Liver (tissue), 9 donors: ENCODE data around the gene SLC6A17. TPM values are rescaled to one million over a fixed set of nuclear protein-coding genes. Genes with fewer than 3 reads are reported as not detected.

Source experiments
- DNase-seq: peaks from one replicate; pipeline ENCODE4 v3.0.0-alpha.2; 2017; ENCODE audit warnings: low spot score
- H3K27ac ChIP-seq, 2 donors: one replicate each; pipeline ENCODE4 v1.7.0; 2013; ENCODE audit warnings: inconsistent platforms in 2 of 2, low read length in 2 of 2, control low read depth in 1 of 2, low read depth in 1 of 2, mild to moderate bottlenecking in 1 of 2
- H3K27me3 ChIP-seq, 4 donors: one replicate each; pipeline versions ENCODE4 v1.6.1 to v1.7.0; 2013; ENCODE audit warnings: low read length in 3 of 4, inconsistent platforms in 1 of 4, mild to moderate bottlenecking in 1 of 4, moderate library complexity in 1 of 4; ENCODE audit not compliant: control insufficient read depth in 4 of 4, insufficient read depth in 4 of 4
- H3K36me3 ChIP-seq, 4 donors: one replicate each; pipeline versions ENCODE4 v1.6.1 to v1.7.0; 2013; ENCODE audit warnings: low read length in 3 of 4, mild to moderate bottlenecking in 3 of 4, low read depth in 1 of 4, moderate library complexity in 1 of 4; ENCODE audit not compliant: control insufficient read depth in 4 of 4, insufficient read depth in 3 of 4
- H3K4me1 ChIP-seq, 4 donors: one replicate each; pipeline versions ENCODE4 v1.6.1 to v1.7.0; 2013; ENCODE audit warnings: low read length in 3 of 4, mild to moderate bottlenecking in 3 of 4, moderate library complexity in 1 of 4; ENCODE audit not compliant: control insufficient read depth in 4 of 4, insufficient read depth in 4 of 4
- H3K4me3 ChIP-seq, 3 donors: one replicate each; pipeline versions ENCODE4 v1.6.1 to v1.7.0; 2013; ENCODE audit warnings: low read length in 3 of 3, control low read depth in 1 of 3, low read depth in 1 of 3, mild to moderate bottlenecking in 1 of 3
- H3K9ac ChIP-seq, 2 donors: one replicate each; pipeline ENCODE4 v1.7.0; 2013; ENCODE audit warnings: low read length in 2 of 2, mild to moderate bottlenecking in 2 of 2, moderate library complexity in 2 of 2, control low read depth in 1 of 2, low read depth in 1 of 2
- H3K9me3 ChIP-seq, 4 donors: one replicate each; pipeline versions ENCODE4 v1.6.1 to v1.7.0; 2013; ENCODE audit warnings: low read length in 3 of 4; ENCODE audit not compliant: control insufficient read depth in 4 of 4
- ATF3 ChIP-seq: IDR thresholded peaks from 2 replicates; pipeline ENCODE4 v1.6.1; 2016; ENCODE audit warnings: antibody characterized with exemption
- CTCF ChIP-seq: fragments of 150-350 bp; IDR thresholded peaks from 2 replicates; pipeline ENCODE4 v1.5.1; 2017; ENCODE audit warnings: improper control_type of control experiment, low read depth, low read length; ENCODE audit not compliant: missing input control
- EGR1 ChIP-seq, 2 donors: IDR thresholded peaks; 2 replicates each; pipeline ENCODE4 v1.6.1; 2016 to 2018; ENCODE audit warnings: antibody characterized with exemption in 2 of 2, low read depth in 2 of 2
- FOXA1 ChIP-seq: IDR thresholded peaks from 2 replicates; pipeline ENCODE4 v1.6.1; 2016; ENCODE audit warnings: antibody characterized with exemption
- FOXA2 ChIP-seq: IDR thresholded peaks from 2 replicates; pipeline ENCODE4 v1.6.1; 2016; ENCODE audit warnings: antibody characterized with exemption
- GABPA ChIP-seq, 2 donors: IDR thresholded peaks in 1 of 2; conservative IDR thresholded peaks in 1 of 2; 2 replicates each; pipeline ENCODE4 v1.6.1; 2016; ENCODE audit warnings: antibody characterized with exemption in 2 of 2, mild to moderate bottlenecking in 1 of 2, moderate library complexity in 1 of 2
- HNF4A ChIP-seq, 2 donors: conservative IDR thresholded peaks; 2 replicates each; pipeline ENCODE4 v1.6.1; 2016; ENCODE audit warnings: antibody characterized with exemption in 2 of 2, mild to moderate bottlenecking in 2 of 2
- HNF4G ChIP-seq: IDR thresholded peaks from 2 replicates; pipeline ENCODE4 v1.6.1; 2016; ENCODE audit warnings: antibody characterized with exemption
- JUND ChIP-seq, 2 donors: IDR thresholded peaks; 2 replicates each; pipeline ENCODE4 v1.6.1; 2016; ENCODE audit warnings: antibody characterized with exemption in 2 of 2
- MAX ChIP-seq: IDR thresholded peaks from 2 replicates; pipeline ENCODE4 v1.6.1; 2016; ENCODE audit warnings: antibody characterized with exemption
- NR2F2 ChIP-seq: IDR thresholded peaks from 2 replicates; pipeline ENCODE4 v1.6.1; 2016; ENCODE audit warnings: antibody characterized with exemption
- RAD21 ChIP-seq, 2 donors: IDR thresholded peaks; 2 replicates each; pipeline ENCODE4 v1.6.1; 2016; ENCODE audit warnings: antibody characterized with exemption in 2 of 2, mild to moderate bottlenecking in 2 of 2
- REST ChIP-seq: IDR thresholded peaks from 2 replicates; pipeline ENCODE4 v1.6.1; 2016; ENCODE audit warnings: antibody characterized with exemption, mild to moderate bottlenecking
- RXRA ChIP-seq, 2 donors: IDR thresholded peaks; 2 replicates each; pipeline ENCODE4 v1.6.1; 2017 to 2018; ENCODE audit warnings: antibody characterized with exemption in 2 of 2, mild to moderate bottlenecking in 1 of 2
- SP1 ChIP-seq: IDR thresholded peaks from 2 replicates; pipeline ENCODE4 v1.6.1; 2018; ENCODE audit warnings: antibody characterized with exemption, mild to moderate bottlenecking
- TAF1 ChIP-seq: conservative IDR thresholded peaks from 2 replicates; pipeline ENCODE4 v1.6.1; 2016; ENCODE audit warnings: antibody characterized with exemption, mild to moderate bottlenecking
- YY1 ChIP-seq: IDR thresholded peaks from 2 replicates; pipeline ENCODE4 v1.6.1; 2016; ENCODE audit warnings: antibody characterized with exemption, mild to moderate bottlenecking
- ZBTB33 ChIP-seq: IDR thresholded peaks from 2 replicates; pipeline ENCODE4 v1.6.1; 2016; ENCODE audit warnings: antibody characterized with exemption
- WGBS: extraction: QIAGEN DNeasy Blood & Tissue Kit; methylation state at CpG from one replicate; pipeline ENCODE4 v1.1.7; 2013; 5-methylcytosine and 5-hydroxymethylcytosine counted together
- polyA plus RNA-seq, 2 donors: library from polyadenylated mRNA; stranded (reverse) in 1 of 2; unstranded in 1 of 2; fragments of 200-250 nt in 1 of 2; fragments of >200 nt in 1 of 2; fragmentation: Nextera tagmentation in 1 of 2; extraction: Ambion mirVana in 1 of 2; gene quantifications; one replicate each; pipeline versions ENCODE4 v1.2.1 to v1.2.3, GENCODE V29; 2013 to 2015
- total RNA-seq, 2 donors: library from RNA; depleted of rRNA; stranded (reverse); fragments of >200 nt; gene quantifications; one replicate each; pipeline ENCODE4 v1.2.3, GENCODE V29; 2014
- donor health status: healthy.
- donor health status: healthy.
- donor health status: healthy.
- donor health status: healthy.
- donor health status: healthy.

Gene SLC6A17
- total and polyA plus RNA-seq, 4 donors: not detected

- Histone ChIP-seq H3K4me1 (no peaks in the 10 kb centered on the region), H3K27me3 (peaks cover 0 to 4% (median 0%) of the 10 kb centered on the region in 4 donors), H3K9ac (no peak overlapping the region), H3K27ac (no peak overlapping the region), H3K9me3 (no peaks in the 10 kb centered on the region), H3K4me3 (no peak overlapping the region), H3K36me3 (no peaks in the 10 kb centered on the region)
- no peak for DNase-seq
- TF ChIP-seq SP1 (no peak), EGR1 (IDR thresholded peaks at IDR 0.05; ENCODE audit: low read depth in 2 of 2) (no peak), FOXA2 (no peak), FOXA1 (no peak), TAF1 (no peak), MAX (no peak), GABPA (IDR thresholded peaks at IDR 0.05 in 1 of 2, conservative IDR thresholded peaks at IDR 0.05 in 1 of 2) (no peak)
- WGBS: 80% methylated on average over 9 of the region's 9 CpGs
Observed at GRCh38 chr1:110112656-110113055, 37.6 kb upstream of the SLC6A17 start.

- no peak for DNase-seq
- Histone ChIP-seq H3K36me3 (no peaks in the 10 kb centered on the region), H3K4me1 (no peaks in the 10 kb centered on the region), H3K27me3 (peaks cover 0 to 4% (median 0%) of the 10 kb centered on the region in 4 donors), H3K9me3 (no peaks in the 10 kb centered on the region), H3K9ac (no peak overlapping the region), H3K27ac (no peak overlapping the region), H3K4me3 (no peak overlapping the region)
- WGBS: 71% methylated on average over 5 of the region's 5 CpGs
- TF ChIP-seq YY1: no peak
- no peak for TF ChIP-seq CTCF
- no peak for TF ChIP-seq SP1
- no peak for TF ChIP-seq FOXA2
- no peak for TF ChIP-seq NR2F2
- TF ChIP-seq EGR1 (IDR thresholded peaks at IDR 0.05; ENCODE audit: low read depth in 2 of 2): no peak
- no peak for TF ChIP-seq RXRA (IDR thresholded peaks at IDR 0.05)
- no peak for TF ChIP-seq ATF3
- no peak for TF ChIP-seq ZBTB33
- TF ChIP-seq MAX: no peak
- TF ChIP-seq JUND (IDR thresholded peaks at IDR 0.05): no peak
- no peak for TF ChIP-seq RAD21 (IDR thresholded peaks at IDR 0.05)
- no peak for TF ChIP-seq HNF4A (conservative IDR thresholded peaks at IDR 0.05)
- TF ChIP-seq FOXA1: no peak
- TF ChIP-seq GABPA (IDR thresholded peaks at IDR 0.05 in 1 of 2, conservative IDR thresholded peaks at IDR 0.05 in 1 of 2): no peak
- no peak for TF ChIP-seq TAF1
- TF ChIP-seq REST: no peak
- no peak for TF ChIP-seq HNF4G
Observed at GRCh38 chr1:110113551-110113950, 36.7 kb upstream of the SLC6A17 start.
